ENCODE data around the gene DCP1B.

DCP1B gene

DNA sequence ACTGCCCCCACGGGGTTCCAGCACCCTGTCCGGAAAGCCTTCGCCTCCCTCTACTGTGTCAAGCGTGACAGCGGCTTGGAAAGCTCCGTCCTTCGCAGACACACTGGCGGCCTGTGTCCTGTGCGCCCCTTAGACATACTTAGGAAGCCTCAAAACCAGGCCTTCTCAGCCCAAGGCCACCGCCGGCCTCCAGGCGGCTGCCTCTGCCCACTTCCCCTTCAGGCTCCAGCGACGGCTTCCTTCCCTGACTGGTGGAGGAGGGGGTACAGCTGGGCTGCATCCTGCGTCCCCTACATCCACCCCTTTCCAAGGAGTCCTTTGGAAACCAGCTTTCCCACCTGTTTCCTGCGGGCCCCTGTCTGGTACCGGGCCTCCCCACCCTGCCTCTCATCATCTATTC lies 83.3 kb downstream of the DCP1B start:
- H3K4me3 ChIP-seq (ENCODE audit: low read depth, low read length), result no peak overlapping the region
- TF ChIP-seq, protein P1, sequence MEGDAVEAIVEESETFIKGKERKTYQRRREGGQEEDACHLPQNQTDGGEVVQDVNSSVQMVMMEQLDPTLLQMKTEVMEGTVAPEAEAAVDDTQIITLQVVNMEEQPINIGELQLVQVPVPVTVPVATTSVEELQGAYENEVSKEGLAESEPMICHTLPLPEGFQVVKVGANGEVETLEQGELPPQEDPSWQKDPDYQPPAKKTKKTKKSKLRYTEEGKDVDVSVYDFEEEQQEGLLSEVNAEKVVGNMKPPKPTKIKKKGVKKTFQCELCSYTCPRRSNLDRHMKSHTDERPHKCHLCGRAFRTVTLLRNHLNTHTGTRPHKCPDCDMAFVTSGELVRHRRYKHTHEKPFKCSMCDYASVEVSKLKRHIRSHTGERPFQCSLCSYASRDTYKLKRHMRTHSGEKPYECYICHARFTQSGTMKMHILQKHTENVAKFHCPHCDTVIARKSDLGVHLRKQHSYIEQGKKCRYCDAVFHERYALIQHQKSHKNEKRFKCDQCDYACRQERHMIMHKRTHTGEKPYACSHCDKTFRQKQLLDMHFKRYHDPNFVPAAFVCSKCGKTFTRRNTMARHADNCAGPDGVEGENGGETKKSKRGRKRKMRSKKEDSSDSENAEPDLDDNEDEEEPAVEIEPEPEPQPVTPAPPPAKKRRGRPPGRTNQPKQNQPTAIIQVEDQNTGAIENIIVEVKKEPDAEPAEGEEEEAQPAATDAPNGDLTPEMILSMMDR (conservative IDR thresholded peaks at IDR 0.05; ENCODE audit: low read depth, low read length), result no peak
- no peak for DNase-seq (ENCODE audit: low read depth)

GRCh38 chr12:1920436-1920835 lies 83.8 kb downstream of the DCP1B start:
- DNase-seq (ENCODE audit: low read depth), result no peak
- H3K4me3 ChIP-seq (ENCODE audit: low read depth, low read length), result no peak overlapping the region
- TF ChIP-seq, protein P1 (conservative IDR thresholded peaks at IDR 0.05; ENCODE audit: low read depth, low read length), result no peak

- no peak overlapping the region for H3K4me3 ChIP-seq (ENCODE audit: low read depth, low read length)
- TF ChIP-seq, protein P1 (conservative IDR thresholded peaks at IDR 0.05; ENCODE audit: low read depth, low read length), result no peak
- no peak for DNase-seq (ENCODE audit: low read depth)
These were observed 84.5 kb downstream of the DCP1B start for GRCh38 chr12:1919763-1920162.

- TF ChIP-seq, protein P1 (conservative IDR thresholded peaks at IDR 0.05; ENCODE audit: low read depth, low read length), result no peak
- no peak overlapping the region for H3K4me3 ChIP-seq (ENCODE audit: low read depth, low read length)
- DNase-seq (ENCODE audit: low read depth), result peak; percentile 20
These were observed 85.0 kb downstream of the DCP1B start for GRCh38 chr12:1919284-1919683.

GRCh38 chr12:1918884-1919236 lies 85.4 kb downstream of the DCP1B start:
- TF ChIP-seq, protein P1 (conservative IDR thresholded peaks at IDR 0.05; ENCODE audit: low read depth, low read length), result no peak
- DNase-seq (ENCODE audit: low read depth), result no peak

GRCh38 chr12:1918081-1918883 lies 86.0 kb downstream of the DCP1B start, which contains the start of gene CACNA2D4:
CACNA2D4 (minus strand) TSS chr12:1918652; CDS start chr12:1918473, 179 bp downstream.
- no peak within 1 kb of the TSS for H3K4me3 ChIP-seq (ENCODE audit: low read depth, low read length)
- TF ChIP-seq, protein P1 (conservative IDR thresholded peaks at IDR 0.05; ENCODE audit: low read depth, low read length), result no peak
- DNase-seq (ENCODE audit: low read depth), result no peak

More at GRCh38 chr12:1918884-1919236, 85.4 kb downstream of the DCP1B start:
- no peak overlapping the region for H3K4me3 ChIP-seq (ENCODE audit: low read depth, low read length)
